HepG2 (cell line): ENCODE data around the gene STK32B.

Experiments used
- ATF2 ChIP-seq: sonication (generic); formaldehyde crosslinking; IDR thresholded peaks from 2 replicates; pipeline ENCODE4 v1.4.0; 2020; ENCODE audit warnings: missing genetic modification reagents
- ATF3 ChIP-seq: sonication (generic); formaldehyde crosslinking; IDR thresholded peaks from 2 replicates; pipeline ENCODE4 v1.4.0; 2020; ENCODE audit warnings: missing genetic modification reagents
- CTCF ChIP-seq: sonication (generic); formaldehyde crosslinking; IDR thresholded peaks from 2 replicates; pipeline ENCODE4 v1.5.0; 2020; ENCODE audit warnings: mild to moderate bottlenecking, missing genetic modification reagents, moderate library complexity
- FLYWCH1 ChIP-seq: sonication (generic); formaldehyde crosslinking; IDR thresholded peaks from 2 replicates; pipeline ENCODE4 v1.8.1; 2023; ENCODE audit warnings: mild to moderate bottlenecking, missing genetic modification reagents
- MYC ChIP-seq: sonication (generic); formaldehyde crosslinking; IDR thresholded peaks from 2 replicates; pipeline ENCODE4 v1.9.0; 2021; ENCODE audit warnings: missing genetic modification reagents, borderline replicate concordance
- NFKB2 ChIP-seq: sonication (generic); formaldehyde crosslinking; IDR thresholded peaks from 2 replicates; pipeline ENCODE4 v1.4.0; 2020; ENCODE audit warnings: missing genetic modification reagents, borderline replicate concordance
- ZIK1 ChIP-seq: sonication (generic); formaldehyde crosslinking; IDR thresholded peaks from 2 replicates; pipeline ENCODE4 v1.5.0; 2020; ENCODE audit warnings: mild to moderate bottlenecking, low read depth, missing genetic modification reagents, borderline replicate concordance
- ZNF740 ChIP-seq: sonication (generic); formaldehyde crosslinking; IDR thresholded peaks from 2 replicates; pipeline ENCODE4 v1.4.0; 2020; ENCODE audit warnings: missing genetic modification reagents

- TF ChIP-seq ATF3 (CRISPR knock-in tag) (no peak), CTCF (CRISPR knock-in tag) (no peak), NFKB2 (no peak), MYC (CRISPR knock-in tag) (no peak), FLYWCH1 (CRISPR knock-in tag) (no peak), ZNF740 (no peak), ZIK1 (no peak), ATF2 (CRISPR knock-in tag) (no peak)
Observed at GRCh38 chr4:5337731-5338130, 286.5 kb downstream of the STK32B start.
